Stimulated activated CD8-positive, alpha-beta memory T cell treated with anti-CD3 and anti-CD28 coated beads, Interleukin-12 subunit alpha, Interleukin-12 subunit beta, amount 100 ng/mL, for 1 hour (primary cell): Measurements from ENCODE around the gene PLA2G6.
"Not testable (repeated sequence)": the region's sequence is repeated elsewhere in the genome, so short reads cannot be mapped to it uniquely, and the experiment has no call there.

Experiments used
- DNase-seq: peaks from one replicate; pipeline ENCODE4 v3.0.0-alpha.2; 2020; ENCODE audit warnings: low read depth

The PLA2G6 gene

DNA sequence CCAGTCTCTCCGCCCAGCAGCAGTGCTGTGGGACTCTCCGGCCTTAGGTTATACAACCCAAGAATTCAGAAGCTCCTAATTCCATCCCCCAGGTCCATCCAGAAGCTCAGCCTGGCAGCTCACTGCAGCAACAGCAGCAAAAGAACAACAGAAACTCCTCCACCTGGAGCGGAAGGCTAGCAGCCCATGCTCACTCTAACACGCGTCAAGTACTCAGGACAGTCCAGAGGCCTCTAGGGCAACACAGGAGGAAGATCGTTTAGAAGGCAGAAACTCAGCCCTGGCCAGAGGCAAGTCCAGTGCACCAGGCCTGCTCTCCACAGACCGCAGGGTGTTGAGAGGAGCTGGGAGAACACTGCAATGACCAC lies 17.1 kb downstream of the PLA2G6 start:
- DNase-seq = no peak

DNA sequence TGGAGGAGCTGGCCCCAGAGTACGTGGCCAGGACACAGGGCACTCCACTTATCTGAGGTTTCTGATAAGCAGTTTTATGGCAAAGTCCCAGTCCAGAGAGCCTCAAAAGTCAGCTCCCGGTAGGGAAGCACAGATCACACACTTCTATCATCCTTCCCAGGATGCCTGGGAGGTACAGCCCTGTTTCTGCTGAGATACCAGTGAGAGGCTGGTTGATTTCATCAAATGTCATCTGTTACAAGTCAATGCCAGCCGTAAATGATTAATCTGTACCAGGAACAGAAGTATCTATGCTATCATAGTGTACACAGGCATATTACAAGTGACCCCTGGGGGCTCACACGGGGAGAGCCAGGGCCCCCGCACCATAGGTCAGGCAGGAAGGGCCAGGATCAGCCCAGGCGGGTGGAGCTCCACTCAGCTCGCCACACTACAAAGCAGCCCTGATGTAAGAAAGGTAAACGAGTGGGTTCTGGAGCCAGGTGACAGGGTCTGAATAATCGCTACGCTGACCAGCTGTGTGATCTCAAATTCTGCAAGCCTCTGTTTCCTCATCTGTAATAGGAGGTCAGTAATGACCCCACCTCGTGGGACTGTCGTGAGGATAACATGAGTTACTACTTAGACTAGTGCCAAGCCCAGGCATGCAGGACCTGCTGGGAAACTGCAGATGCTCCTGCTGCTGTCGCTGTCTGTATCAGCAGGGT lies 17.6 kb downstream of the PLA2G6 start:
- no peak for DNase-seq

DNA sequence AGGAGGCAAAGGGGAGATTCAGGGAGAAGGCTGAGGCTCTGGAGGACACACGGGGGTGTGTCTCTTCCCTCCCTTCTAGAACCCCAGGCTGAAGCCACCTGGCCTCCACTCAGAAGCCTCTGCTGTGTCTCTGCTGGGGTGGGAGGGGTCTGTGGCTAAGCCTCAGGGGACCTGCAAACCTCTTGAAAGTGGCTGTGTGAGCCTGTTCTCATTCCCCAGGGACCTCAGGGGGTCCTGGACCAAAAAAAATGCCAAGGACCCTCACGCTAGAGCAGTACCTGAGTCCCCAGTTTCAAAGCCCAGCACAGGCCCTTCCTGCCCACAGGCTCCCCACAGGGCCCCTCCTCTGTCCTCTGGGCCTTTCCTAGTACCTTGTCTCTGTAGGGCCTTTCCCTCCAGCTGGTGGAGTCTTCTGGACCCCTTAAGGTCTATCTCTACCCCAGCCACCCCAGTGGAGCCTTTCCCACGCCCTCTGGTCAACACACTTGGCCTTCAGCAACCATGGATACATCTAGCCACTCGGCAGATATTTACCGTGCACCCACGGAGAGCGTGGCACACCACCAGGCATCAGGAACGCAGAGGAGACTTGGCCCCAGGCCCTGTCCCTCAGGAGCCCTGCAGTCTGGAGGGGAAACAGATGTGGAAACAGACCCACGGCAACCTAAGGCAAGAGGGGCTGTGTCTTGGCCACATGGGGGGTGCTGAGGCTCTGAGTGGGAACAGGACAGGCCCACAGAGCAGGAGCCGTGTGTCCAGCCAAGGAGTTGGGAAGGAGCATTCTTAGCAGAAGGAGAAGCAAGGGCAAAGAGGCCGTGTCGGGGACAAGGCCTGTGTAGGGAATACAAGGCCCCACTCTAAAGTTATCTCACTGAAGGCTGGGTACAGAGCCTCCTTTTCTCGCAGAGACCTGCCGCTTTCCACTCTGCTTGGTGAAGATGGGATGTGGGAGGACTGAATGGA lies 18.5 kb downstream of the PLA2G6 start:
- no peak for DNase-seq

DNA sequence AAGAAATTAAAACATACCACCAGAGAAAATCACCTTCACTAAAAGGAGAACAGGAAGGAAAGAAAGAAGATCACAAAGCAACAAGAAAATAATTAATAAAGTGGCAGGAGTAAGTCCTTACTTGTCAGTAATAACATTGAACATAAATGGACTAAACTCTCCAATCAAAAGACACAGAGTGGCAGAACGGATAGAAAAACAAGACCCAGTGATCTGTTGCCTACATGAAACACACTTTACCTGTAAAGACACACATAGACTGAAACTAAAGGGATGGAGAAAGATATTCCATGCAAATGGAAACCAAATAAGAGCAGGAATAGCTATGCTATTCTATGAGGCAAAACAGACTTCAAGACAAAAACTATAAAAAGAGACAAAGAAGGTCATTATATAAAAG lies 25.9 kb downstream of the PLA2G6 start:
- no peak for DNase-seq

DNA sequence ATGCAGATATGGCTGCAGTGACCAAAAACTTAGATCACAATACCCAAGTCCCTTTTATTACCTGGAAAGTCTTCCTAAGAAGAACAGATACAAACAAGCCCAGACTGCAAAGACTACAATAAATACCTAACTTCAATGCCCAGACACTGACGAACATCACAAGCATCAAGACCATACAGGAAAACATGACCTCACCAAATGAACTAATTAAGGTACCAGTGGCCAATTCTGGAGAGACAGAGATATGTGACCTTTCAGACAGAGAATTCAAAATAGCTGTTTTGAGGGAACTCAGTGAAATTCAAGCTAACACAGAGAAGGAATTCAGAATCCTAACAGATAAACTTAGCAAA lies 27.1 kb downstream of the PLA2G6 start:
- DNase-seq = not testable (repeated sequence)

DNA sequence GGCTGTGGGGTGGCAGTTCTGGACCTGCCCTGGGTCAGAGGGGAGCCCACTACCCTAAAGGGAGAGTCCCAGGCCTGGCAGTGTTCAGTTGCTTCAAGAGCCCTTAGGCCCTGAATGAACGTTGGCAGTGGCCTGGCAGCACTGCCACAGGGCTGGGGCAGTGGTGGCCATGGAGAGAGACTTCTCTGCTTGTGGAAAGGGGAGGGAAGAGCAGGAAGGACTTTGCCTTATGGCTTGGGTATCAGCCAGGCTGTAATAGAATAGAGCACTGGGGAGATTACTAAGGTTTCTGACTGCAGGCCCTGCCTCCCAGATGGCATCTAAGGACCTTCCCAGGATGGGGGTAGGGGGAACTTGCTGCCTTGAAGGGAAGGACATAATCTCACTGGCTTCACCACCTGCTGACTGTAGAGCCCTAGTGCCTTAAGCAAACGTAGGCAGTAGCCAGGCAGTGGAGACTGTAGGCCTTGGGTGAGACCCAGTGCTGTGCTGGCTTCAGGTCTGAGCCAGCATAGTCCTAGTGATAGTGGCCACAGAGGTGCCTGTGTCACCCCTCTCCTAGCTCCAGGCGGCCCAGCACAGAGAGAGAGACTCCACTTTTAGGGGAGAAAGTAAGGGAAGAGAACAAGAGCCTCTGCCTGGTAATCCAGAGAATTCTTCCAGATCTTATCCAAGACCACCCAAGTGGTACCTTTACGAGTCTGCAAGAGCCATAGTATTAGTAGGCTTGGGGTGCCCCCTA lies 27.6 kb downstream of the PLA2G6 start:
- DNase-seq = no peak

DNA sequence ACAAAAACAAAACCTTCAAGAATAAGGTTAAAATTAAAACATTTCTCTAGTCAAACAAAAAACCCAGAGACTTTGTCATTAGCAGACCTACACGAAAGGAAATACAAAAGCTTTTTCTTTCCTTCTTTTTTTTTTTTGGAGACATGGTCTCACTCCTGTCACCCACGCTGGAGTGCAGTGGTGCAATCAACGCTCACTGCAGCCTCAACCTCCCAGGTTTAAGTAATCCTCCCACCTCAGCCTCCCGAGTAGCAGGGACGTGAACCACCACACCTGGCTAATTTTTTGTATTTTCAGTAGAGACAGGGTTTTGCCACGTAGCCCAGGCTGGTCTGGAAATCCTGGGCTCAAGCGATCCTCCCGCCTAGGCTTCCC lies 30.5 kb downstream of the PLA2G6 start:
- no peak for DNase-seq

DNA sequence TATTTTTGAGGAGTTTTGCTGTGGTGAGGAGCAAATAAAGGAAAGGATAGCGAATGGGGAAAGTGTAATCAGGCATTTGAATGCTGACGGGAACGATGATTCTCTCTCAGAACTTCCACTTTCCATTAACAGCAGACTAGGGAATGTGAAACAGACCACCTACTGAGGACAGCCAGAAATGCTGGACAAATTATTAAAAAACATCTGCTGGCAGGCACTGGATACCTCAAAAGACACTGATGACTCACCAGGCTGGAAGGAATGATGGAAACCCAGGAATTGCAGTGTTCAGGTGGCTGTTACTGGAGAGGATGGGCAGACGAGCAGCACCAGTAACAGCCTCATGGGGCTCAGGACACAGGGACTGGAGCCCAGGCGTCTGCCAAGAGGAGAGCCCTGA lies 33.4 kb downstream of the PLA2G6 start:
- DNase-seq = no peak

DNA sequence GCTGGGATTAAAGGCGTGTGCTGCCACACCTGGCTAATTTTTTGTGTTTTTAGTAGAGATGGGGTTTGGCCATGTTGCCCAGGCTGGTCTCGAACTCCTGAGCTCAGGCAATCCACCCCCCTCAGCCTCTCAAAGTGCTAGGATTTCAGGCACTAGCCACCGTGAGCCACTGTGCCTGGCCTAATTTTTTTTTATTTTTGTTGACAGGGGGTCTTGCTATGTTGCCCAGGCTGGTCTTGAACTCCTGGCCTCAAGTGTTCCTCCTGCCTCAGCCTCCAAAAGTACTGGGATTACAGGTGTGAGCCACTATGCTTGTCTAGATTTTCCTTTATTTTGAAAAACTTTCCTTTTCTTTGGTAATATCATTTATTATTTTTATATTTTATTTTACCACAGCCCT lies 35.5 kb downstream of the PLA2G6 start:
- DNase-seq = not testable (repeated sequence)

DNA sequence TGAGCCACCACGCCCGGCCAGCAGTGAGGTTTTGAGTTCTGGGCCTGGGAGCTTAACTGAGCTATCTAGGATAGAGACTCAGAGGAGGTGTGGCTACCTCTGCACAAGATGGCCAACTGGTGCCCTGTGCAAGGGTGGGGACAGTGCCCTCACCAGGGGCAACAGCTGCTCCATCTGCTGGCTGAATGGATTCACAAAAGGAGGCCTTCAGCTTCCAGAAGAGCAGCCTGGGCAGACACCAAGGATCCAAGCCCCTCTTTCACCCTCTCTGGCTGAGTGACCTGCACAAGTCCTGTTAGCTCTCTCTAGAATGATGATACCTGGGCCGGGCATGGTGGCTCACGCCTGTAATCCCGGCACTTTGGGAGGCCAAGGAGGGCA lies 37.6 kb downstream of the PLA2G6 start:
- no peak for DNase-seq

DNA sequence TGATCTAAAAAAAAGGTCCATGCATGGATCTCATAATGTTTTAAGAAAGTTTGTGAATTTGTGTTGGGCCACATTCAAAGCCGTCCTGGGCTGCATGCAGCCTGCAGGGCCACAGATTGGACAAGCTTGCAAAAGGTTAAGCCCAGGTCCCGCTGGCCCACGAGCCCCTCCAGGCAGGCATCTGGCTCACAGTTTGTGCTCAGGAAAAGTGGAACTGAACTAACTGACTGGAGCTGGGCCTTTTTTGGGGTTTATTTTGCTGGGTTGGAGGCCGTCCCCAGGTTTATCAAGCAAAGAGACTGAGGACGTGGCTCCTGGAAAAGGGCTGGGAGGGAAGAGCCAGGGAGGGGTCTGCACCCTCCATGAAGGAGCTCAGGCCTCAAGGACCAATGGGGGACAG lies 39.0 kb downstream of the PLA2G6 start:
- DNase-seq = no peak

DNA sequence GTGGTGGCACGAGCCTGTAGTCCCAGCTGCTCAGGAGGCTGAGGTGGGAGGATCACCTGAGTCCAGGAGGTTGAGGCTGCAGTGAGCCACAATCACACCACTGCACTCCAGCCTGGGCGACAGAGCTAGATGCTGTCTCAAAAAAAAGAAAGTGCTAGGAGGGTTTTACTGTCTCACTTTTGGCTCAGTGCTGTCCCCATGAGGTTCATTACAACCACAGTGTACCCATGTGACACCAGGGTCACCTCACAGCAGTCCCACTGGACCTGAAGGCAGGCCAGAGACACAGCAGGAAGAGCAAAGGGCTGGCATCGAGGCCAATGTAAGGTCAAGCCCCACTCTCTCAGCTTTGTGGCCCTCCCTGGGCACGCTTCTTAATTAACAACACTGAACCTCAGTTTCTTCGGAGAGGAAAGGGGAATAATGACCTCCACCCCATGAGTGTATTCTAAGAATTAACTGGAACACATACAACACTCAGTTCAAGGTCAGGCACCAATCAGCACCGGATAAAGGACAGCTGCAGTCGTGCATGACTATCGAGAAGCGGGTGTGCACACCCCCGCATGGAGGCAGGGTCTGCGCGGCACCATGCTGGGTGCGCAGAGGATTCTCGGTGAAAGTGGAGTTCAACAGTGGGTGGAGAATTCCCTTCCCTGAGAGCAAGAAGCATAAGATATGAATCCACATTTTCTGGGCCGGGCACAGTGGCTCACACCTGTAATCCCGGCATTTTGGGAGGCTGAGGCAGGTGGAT lies 40.2 kb downstream of the PLA2G6 start:
- no peak for DNase-seq

DNA sequence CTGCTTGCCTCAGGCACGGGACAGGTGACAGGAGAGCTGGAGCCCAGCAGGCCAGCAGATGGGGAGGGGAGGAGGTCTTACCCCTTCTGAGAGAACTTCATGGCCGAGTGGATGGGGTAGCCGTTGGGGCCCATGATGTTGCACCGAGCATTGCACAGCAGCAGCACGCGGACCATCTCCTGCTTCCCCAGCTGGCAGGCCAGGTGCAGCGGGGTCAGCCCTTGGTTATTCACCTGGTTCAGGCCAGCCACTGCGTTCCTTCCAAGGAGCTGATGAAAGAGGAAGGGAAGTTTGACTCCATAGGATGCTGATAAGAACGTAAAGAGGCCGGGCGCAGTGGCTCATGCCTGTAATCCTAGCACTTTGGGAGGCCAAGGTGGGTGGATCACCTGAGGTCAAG lies 41.7 kb downstream of the PLA2G6 start:
- no peak for DNase-seq

DNA sequence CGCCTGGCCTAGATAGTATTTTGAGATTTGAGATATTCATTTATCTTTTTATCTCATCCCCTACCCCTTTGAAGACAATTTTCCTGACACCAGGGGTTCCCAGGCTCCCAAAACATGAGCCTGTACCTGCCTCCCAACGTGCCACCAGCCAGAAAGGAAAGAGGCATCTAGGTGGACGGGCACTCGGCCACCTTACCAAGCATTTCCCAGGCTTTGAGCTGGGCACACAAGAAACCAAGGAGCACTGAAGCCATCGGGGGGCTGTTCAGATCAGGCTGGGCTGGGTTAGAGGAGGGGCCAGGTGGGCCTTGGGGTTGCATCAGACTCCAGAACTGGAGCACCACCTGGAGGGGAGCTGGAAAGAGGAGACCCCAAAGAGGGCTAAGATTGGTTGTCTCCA lies 42.7 kb downstream of the PLA2G6 start:
- no peak for DNase-seq

DNA sequence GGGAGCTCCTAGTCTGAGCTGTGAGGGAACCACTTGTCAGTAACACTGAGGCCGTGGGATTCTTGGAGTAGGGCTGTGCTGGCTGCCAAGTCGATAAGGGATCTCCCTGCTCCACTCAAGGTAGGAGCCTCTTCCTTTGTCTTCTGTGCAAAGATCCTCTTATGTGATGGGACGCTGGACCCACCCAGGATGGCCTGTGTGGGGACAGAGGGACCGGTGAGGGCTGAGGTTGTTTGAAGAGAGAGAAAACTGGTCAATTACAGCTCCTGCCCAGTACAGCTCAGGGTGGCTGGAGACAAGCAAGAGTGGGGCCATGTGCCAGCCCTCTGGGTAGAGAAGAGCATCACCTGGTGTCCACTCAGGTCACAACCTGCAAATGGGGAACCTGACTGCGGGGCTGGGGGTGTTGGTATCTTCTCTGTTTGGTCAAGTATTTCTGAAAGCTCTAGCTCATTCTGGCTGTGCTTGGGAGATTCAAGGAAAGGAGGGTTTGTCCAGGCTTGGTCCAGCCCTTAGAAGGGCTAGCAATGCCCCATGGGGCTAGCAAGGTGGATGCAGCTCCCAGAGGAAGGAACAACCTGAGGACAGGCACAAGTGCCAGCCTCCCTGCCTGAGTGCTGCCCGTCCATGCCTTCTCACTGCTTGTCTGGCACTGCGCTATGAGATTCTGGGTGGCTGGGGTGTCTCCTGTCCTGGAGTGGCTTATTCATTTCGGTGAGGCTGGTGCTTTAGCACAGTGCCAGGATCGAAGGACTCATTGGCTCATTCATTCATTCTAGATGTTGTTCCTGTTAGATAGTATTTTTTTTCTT lies 43.5 kb downstream of the PLA2G6 start:
- no peak for DNase-seq

DNA sequence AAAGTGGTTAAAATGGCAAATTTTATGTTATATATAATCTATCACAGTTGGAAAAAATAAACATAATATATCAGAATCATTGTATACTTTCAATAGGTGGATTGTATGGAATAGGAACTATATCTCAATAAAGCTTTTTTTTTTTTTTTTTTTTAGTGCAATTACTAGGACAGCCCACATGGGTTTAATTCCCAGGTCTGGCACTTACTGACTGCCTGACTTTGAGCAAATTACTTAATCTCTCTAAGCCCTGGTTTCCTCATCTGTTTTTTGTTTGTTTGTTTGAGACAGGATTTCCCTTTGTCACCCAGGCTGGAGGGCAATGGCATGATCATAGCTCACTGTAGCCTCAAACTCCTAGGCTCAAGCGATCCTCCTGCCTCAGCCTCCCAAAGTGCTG lies 45.0 kb downstream of the PLA2G6 start:
- DNase-seq = no peak

DNA sequence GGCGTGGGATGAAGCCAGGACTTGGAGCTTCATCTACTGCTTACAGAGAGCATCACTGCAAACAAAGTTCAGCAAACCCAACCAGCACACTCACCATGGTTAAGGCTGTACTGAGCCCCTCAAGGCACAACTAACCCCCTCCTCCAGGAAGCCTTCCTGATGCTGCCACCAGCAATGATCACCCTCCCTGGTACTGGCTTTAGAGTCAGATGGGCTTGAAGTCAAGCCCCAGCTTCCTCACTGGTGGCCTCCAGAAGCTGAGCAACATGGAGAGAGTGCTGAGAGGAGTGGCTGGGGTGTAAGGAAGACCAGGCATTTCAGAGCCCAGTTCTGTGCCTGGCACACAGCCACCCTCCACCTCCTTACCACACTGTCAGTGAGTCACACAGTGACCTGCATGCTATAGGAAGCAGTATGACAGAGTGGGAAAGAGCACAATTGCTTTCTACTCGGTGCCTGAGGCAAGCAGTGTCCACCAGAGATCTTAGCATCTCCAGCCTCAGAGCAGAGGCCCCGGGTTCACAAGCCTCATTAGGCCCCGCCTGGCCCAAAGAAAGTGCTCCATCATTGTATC lies 46.4 kb downstream of the PLA2G6 start:
- no peak for DNase-seq

DNA sequence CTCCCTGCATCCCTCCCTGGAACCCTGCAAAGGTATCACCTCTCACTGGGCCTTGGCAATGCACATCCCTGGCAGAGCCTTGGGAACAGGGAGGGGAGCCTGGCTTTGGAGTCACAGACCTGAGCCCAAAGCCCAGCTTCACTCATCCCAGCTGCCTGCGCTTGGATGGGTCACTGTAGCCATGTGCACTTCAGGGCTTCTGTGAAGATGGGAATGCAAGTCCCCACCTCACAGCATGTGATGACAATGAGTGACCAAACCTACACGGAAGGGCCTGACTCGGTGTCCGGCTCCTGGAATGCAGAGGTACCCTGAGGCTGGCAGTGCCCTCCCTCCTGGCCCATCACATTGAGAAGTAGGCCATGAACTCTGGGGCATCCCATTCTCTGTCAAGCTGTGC lies 48.3 kb downstream of the PLA2G6 start:
- no peak for DNase-seq

DNA sequence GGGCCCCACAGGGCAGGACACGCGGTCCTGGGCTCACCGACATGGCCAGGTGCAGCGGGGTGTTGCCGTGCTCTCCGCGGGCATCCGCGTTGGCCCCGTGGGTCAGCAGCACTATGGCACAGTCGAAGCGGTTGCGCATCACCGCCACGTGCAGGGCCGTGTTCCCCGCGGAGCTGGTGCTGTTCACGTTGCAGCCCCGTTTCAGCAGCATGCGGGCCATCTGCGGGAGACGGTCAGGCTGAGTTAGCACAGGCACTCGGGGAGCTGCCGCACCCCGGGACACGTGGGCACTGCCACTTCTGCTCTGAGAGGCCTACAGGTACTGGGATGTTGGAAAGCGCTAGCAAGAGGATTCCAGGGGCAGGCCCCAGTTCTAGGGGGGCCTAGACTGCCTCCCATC lies 48.8 kb downstream of the PLA2G6 start:
- no peak for DNase-seq

DNA sequence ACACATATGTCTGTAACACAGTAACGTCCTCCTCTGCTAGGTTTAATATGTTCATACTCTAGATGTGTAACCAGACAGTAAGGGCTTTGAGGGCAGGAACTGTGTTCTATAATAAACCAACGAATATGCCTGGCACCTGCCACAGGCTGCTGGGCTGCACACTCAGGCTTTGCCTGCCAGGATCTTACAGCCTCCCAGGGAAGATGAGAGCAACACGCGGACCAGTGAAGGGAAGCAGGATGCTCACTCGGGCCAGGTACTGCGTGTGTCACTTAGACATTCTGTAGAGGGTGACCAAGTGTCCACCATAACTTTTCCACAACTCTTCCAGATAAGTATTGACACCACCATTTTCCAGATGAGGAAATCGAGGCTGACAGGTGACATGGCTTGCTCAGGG lies 49.5 kb downstream of the PLA2G6 start:
- DNase-seq = no peak

DNA sequence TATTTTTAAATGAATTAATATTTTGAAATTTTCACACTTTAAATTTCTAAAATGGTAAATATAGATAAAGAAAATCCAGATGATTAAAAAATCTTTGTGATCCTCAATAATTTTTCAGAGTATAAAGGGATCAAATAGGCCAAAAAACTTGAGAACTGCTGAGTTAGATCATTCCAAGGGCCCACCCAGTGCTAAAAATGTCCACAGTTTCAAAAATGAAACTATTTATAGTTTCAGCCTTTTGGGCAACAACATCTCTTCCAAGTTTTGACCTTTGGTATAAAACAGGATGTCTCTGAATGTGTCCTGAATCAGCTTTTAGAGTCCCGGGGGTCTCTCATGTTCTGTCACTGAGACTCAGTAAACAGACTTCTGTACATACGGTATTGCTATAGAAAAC lies 50.2 kb downstream of the PLA2G6 start:
- no peak for DNase-seq
